SK-N-SH (cell line): ENCODE results near the gene BAAT. TPM values are rescaled to one million over a fixed set of nuclear protein-coding genes. Genes with fewer than 3 reads are reported as not detected.

Source experiments
- CTCF ChIA-PET: fragments of 300-600, 350-600 bp; formaldehyde crosslinking; extraction: SDS; loops from one replicate; lab custom pipeline; 2021; lab: Yijun Ruan, JAX
- POLR2A ChIA-PET: fragments of 350-600 bp; sonication (Branson Sonifier 250); formaldehyde crosslinking; extraction: SDS; loops from one replicate; lab custom pipeline; 2020; ENCODE audit warnings: antibody characterized with exemption, inconsistent platforms; lab: Yijun Ruan, JAX
- DNase-seq: peaks from one replicate; pipeline ENCODE4 v3.0.0; 2012
- H2AFZ ChIP-seq: fragments of 200-600 bp; sonication (generic); 2 replicates; pipeline ENCODE4 v1.8.1; 2016; ENCODE audit warnings: antibody characterized with exemption, mild to moderate bottlenecking, low read depth
- H3F3A ChIP-seq: fragments of 200-600 bp; sonication (generic); replicated peaks from 2 replicates; pipeline ENCODE3; 2016; ENCODE audit warnings: antibody characterized with exemption, mild to moderate bottlenecking; ENCODE audit not compliant: insufficient read depth
- H3K27ac ChIP-seq, 2 experiments: fragments of 200-500 bp in 1 of 2; fragments of 200-600 bp in 1 of 2; sonication (Bioruptor generic) in 1 of 2; sonication (generic), shearing (Covaris generic) in 1 of 2; 2 replicates each; pipeline versions ENCODE4 v1.5.1 to v1.6.1; 2014 to 2016; ENCODE audit warnings: low read depth in 2 of 2, inconsistent platforms in 1 of 2, low read length in 1 of 2, mild to moderate bottlenecking in 1 of 2, mixed read lengths in 1 of 2
- H3K27me3 ChIP-seq: fragments of 200-600 bp; sonication (generic), shearing (Covaris generic); 2 replicates; pipeline ENCODE4 v1.6.1; 2016; ENCODE audit warnings: mixed run types; ENCODE audit not compliant: insufficient read depth
- H3K36me3 ChIP-seq, 2 experiments: fragments of 200-500 bp in 1 of 2; fragments of 200-600 bp in 1 of 2; sonication (Bioruptor generic) in 1 of 2; sonication (generic) in 1 of 2; replicated peaks in 1 of 2; 2 replicates each; pipeline versions ENCODE3 to v1.5.1; 2014 to 2016; ENCODE audit warnings: low read length in 1 of 2, mild to moderate bottlenecking in 1 of 2; ENCODE audit not compliant: insufficient read depth in 2 of 2, control insufficient read depth in 1 of 2
- H3K4me1 ChIP-seq, 2 experiments: fragments of 200-500 bp in 1 of 2; fragments of 200-600 bp in 1 of 2; sonication (Bioruptor generic) in 1 of 2; sonication (generic), shearing (Covaris generic) in 1 of 2; 2 replicates each; pipeline versions ENCODE4 v1.5.1 to v1.6.1; 2014 to 2016; ENCODE audit warnings: low read depth in 1 of 2, low read length in 1 of 2, mixed run types in 1 of 2; ENCODE audit not compliant: insufficient read depth in 2 of 2, control insufficient read depth in 1 of 2
- H3K4me2 ChIP-seq: fragments of 200-600 bp; sonication (generic), shearing (Covaris generic); 2 replicates; pipeline ENCODE4 v1.6.1; 2017; ENCODE audit warnings: mixed run types
- H3K4me3 ChIP-seq, 2 experiments: fragments of 200-500 bp in 1 of 2; fragments of 200-600 bp in 1 of 2; sonication (Bioruptor generic) in 1 of 2; sonication (generic), shearing (Covaris generic) in 1 of 2; 2 replicates each; pipeline versions ENCODE4 v1.5.1 to v1.8.1; 2014 to 2016; ENCODE audit warnings: low read depth in 2 of 2, inconsistent platforms in 1 of 2, low read length in 1 of 2, mild to moderate bottlenecking in 1 of 2, mixed read lengths in 1 of 2, moderate library complexity in 1 of 2
- H3K79me2 ChIP-seq: fragments of 200-600 bp; sonication (generic); 2 replicates; pipeline ENCODE4 v1.8.1; 2017; ENCODE audit warnings: mild to moderate bottlenecking; ENCODE audit not compliant: insufficient read depth
- H3K9ac ChIP-seq: fragments of 200-600 bp; sonication (generic); 2 replicates; pipeline ENCODE4 v1.6.1; 2017; ENCODE audit warnings: mixed run types
- H3K9me2 ChIP-seq: fragments of 200-600 bp; sonication (generic); 2 replicates; pipeline ENCODE4 v1.6.1; 2017; ENCODE audit warnings: mixed run types
- H3K9me3 ChIP-seq: fragments of 200-600 bp; sonication (generic); 2 replicates; pipeline ENCODE4 v1.6.1; 2017; ENCODE audit warnings: mixed run types, mild to moderate bottlenecking, moderate library complexity
- H4K20me1 ChIP-seq: fragments of 200-600 bp; sonication (generic); 2 replicates; pipeline ENCODE4 v1.6.1; 2017; ENCODE audit warnings: mild to moderate bottlenecking, mixed run types; ENCODE audit not compliant: insufficient read depth
- CHD2 ChIP-seq: fragments of 150-350 bp; IDR thresholded peaks from 2 replicates; pipeline ENCODE4 v1.6.1; 2018; ENCODE audit warnings: low read length; ENCODE audit not compliant: partially characterized antibody
- ELF1 ChIP-seq: IDR thresholded peaks from 2 replicates; pipeline ENCODE4 v1.4.0; 2012
- EZH2phosphoT487 ChIP-seq: fragments of 200-600 bp; sonication (generic); IDR thresholded peaks from 2 replicates; pipeline ENCODE4 v1.6.1; 2017; ENCODE audit warnings: low read depth, mixed run types, mild to moderate bottlenecking, antibody characterized with exemption, moderate library complexity, borderline replicate concordance
- FOXJ3 ChIP-seq: sonication (generic); formaldehyde crosslinking; IDR thresholded peaks from 2 replicates; pipeline ENCODE4 v1.5.1; 2020; ENCODE audit warnings: mild to moderate bottlenecking, missing genetic modification reagents
- FOXM1 ChIP-seq: IDR thresholded peaks from 2 replicates; pipeline ENCODE4 v1.4.0; 2012; ENCODE audit warnings: low read depth, mild to moderate bottlenecking
- GATA2 ChIP-seq: sonication (generic); formaldehyde crosslinking; IDR thresholded peaks from 2 replicates; pipeline ENCODE4 v1.5.0; 2020; ENCODE audit warnings: mild to moderate bottlenecking, missing genetic modification reagents
- MEF2A ChIP-seq: IDR thresholded peaks from 2 replicates; pipeline ENCODE4 v1.4.0; 2012; ENCODE audit warnings: low read depth, borderline replicate concordance
- NFIC ChIP-seq: IDR thresholded peaks from 2 replicates; pipeline ENCODE4 v1.4.0; 2012; ENCODE audit warnings: borderline replicate concordance
- PBX3 ChIP-seq: IDR thresholded peaks from 2 replicates; pipeline ENCODE4; 2012
- POLR2AphosphoS5 ChIP-seq: IDR thresholded peaks from 2 replicates; pipeline ENCODE4 v1.6.1; 2012; ENCODE audit warnings: low read depth, low read length
- RCOR1 ChIP-seq: fragments of 150-350 bp; IDR thresholded peaks from 2 replicates; pipeline ENCODE4 v1.6.1; 2017; ENCODE audit warnings: antibody characterized with exemption, low read length
- RFX5 ChIP-seq: IDR thresholded peaks from 2 replicates; pipeline ENCODE4 v1.6.1; 2012; ENCODE audit warnings: mild to moderate bottlenecking, improper control_type of control experiment, low read length
- TCF12 ChIP-seq: IDR thresholded peaks from 2 replicates; pipeline ENCODE4 v1.4.0; 2012
- USF1 ChIP-seq: IDR thresholded peaks from 2 replicates; pipeline ENCODE4 v1.4.0; 2012; ENCODE audit warnings: low read depth, borderline replicate concordance
- USF2 ChIP-seq: fragments of 150-350 bp; IDR thresholded peaks from 2 replicates; pipeline ENCODE4 v1.6.1; 2017; ENCODE audit warnings: antibody characterized with exemption, low read length, low read depth, borderline replicate concordance
- YY1 ChIP-seq: IDR thresholded peaks from 2 replicates; pipeline ENCODE4 v1.4.0; 2012; ENCODE audit warnings: low read depth, mild to moderate bottlenecking
- WGBS: methylation state at CpG from one replicate; pipeline ENCODE4 v1.1.6; 2017; ENCODE audit warnings: low lambda C conversion rate; 5-methylcytosine and 5-hydroxymethylcytosine counted together
- polyA plus RNA-seq, 3 experiments: library from polyadenylated mRNA; depleted of rRNA; stranded (reverse); fragments of >200 nt; gene quantifications; 2 replicates each; pipeline ENCODE4 v1.2.3, GENCODE V29; 2012

Gene BAAT
- polyA plus RNA-seq, 1 of the 3 experiments (the other 2 are of a cell fraction), result 0.02 TPM

GRCh38 chr9:101398068-101398929 lies 13.5 kb upstream of the BAAT start, which contains the start of the genes MRPL50 and ZNF189 (continued):
- TF ChIP-seq POLR2AphosphoS5 (peak; percentile 97), RCOR1 (no peak; the same call in 1 of the 2 replicates), NFIC (no peak), PBX3 (no peak), TCF12 (no peak), CHD2 (peak; percentile 96), MEF2A (no peak), YY1 (peak; percentile 90), RFX5 (peak; percentile 88), FOXJ3 (CRISPR knock-in tag) (no peak), USF1 (no peak), GATA2 (no peak)
- TF ChIP-seq, all 33 proteins: peak for 13

GRCh38 chr9:101397746-101398067 lies 12.9 kb upstream of the BAAT start:
- Histone ChIP-seq H3K9ac (peak overlapping the region; percentile 78), H3K9me3 (0 out of 2 replicates have a peak, but pooled peaks cover 5% of the 10 kb centered on the region), H3K4me2 (peak overlapping the region; percentile 78), H3K4me1 (peaks cover 7% of the 10 kb centered on the region in 2 experiments; a peak in 2 of 4 replicates), H3K9me2 (no peaks in the 10 kb centered on the region), H2AFZ (peak overlapping the region; percentile 83), H3K27ac (peak overlapping the region; percentile 74 to 78), H3K36me3 (peaks cover 32 to 57% of the 10 kb centered on the region in 2 experiments), H3K27me3 (no peaks in the 10 kb centered on the region), H3F3A (no peaks in the 10 kb centered on the region), H3K79me2 (peaks cover 93% of the 10 kb centered on the region), H3K4me3 (peak overlapping the region; percentile 79 to 88), H4K20me1 (no peaks in the 10 kb centered on the region)
- WGBS, result 2% methylated on average over 4 of the region's 4 CpGs
- ChIA-PET POLR2A (no interaction called here), CTCF (interaction anchor here (2.3 kb wide), 1 partner anchor 9 kb away, joined by 15 read pairs; no protein-coding TSS in a partner anchor)
- peak; percentile 5 for DNase-seq
- TF ChIP-seq EZH2phosphoT487 (no peak), USF2 (no peak), ELF1 (no peak), FOXM1 (no peak)
